Suprapubic skin (tissue), 4 donors: ENCODE data around the gene KIT.

Experiments
- POLR2A ChIP-seq, 2 donors: fragments of 450-650 bp; IDR thresholded peaks; one replicate each; pipeline ENCODE4 v1.6.1; 2017; ENCODE audit warnings: antibody characterized with exemption in 2 of 2, mild to moderate bottlenecking in 2 of 2, moderate library complexity in 2 of 2
- POLR2AphosphoS5 ChIP-seq, 3 donors: sonication (generic); formaldehyde crosslinking; IDR thresholded peaks; one replicate each; pipeline ENCODE4 v1.6.1; 2017; ENCODE audit warnings: antibody characterized with exemption in 3 of 3
- TF ChIP-seq, protein P1 (sequence below), 2 donors: fragments of 200-600 bp in 1 of 2; fragments of 450-650 bp in 1 of 2; sonication (generic) in 1 of 2; IDR thresholded peaks; one replicate each; pipeline ENCODE4 v1.5.1; 2016 to 2019; ENCODE audit warnings: antibody characterized with exemption in 2 of 2, mild to moderate bottlenecking in 1 of 2, moderate library complexity in 1 of 2

DNA sequence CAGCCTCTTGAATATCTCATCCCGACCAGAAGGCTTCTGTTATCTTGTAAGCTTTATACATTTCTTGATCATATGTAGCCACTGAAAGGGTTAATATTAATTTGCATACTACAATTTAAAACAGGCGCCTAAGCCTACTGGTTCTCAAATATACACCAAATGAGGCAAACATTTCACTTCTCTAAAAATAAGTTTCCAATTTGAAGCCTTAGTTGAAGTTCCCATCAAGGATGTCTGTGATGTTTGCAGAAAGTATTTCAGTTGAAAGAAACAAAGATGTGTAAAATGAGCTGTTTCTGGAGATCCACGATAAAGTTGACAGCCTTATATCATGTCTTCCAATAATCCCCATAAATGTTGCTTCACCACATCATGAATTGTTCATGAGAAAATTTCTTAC lies 70.6 kb downstream of the KIT start:
- no peak for TF ChIP-seq POLR2A (IDR thresholded peaks at IDR 0.05)
- TF ChIP-seq, protein P1, sequence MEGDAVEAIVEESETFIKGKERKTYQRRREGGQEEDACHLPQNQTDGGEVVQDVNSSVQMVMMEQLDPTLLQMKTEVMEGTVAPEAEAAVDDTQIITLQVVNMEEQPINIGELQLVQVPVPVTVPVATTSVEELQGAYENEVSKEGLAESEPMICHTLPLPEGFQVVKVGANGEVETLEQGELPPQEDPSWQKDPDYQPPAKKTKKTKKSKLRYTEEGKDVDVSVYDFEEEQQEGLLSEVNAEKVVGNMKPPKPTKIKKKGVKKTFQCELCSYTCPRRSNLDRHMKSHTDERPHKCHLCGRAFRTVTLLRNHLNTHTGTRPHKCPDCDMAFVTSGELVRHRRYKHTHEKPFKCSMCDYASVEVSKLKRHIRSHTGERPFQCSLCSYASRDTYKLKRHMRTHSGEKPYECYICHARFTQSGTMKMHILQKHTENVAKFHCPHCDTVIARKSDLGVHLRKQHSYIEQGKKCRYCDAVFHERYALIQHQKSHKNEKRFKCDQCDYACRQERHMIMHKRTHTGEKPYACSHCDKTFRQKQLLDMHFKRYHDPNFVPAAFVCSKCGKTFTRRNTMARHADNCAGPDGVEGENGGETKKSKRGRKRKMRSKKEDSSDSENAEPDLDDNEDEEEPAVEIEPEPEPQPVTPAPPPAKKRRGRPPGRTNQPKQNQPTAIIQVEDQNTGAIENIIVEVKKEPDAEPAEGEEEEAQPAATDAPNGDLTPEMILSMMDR (IDR thresholded peaks at IDR 0.05): no peak
- TF ChIP-seq POLR2AphosphoS5 (IDR thresholded peaks at IDR 0.05): no peak
